ENCODE results near the gene SP2. TPM values are rescaled to one million over a fixed set of nuclear protein-coding genes. Genes with fewer than 3 reads are reported as not detected.

The SP2 gene
- total RNA-seq, 4 donors from 2014 or later: 5.1 to 12.6 (median 8.1) TPM

DNA sequence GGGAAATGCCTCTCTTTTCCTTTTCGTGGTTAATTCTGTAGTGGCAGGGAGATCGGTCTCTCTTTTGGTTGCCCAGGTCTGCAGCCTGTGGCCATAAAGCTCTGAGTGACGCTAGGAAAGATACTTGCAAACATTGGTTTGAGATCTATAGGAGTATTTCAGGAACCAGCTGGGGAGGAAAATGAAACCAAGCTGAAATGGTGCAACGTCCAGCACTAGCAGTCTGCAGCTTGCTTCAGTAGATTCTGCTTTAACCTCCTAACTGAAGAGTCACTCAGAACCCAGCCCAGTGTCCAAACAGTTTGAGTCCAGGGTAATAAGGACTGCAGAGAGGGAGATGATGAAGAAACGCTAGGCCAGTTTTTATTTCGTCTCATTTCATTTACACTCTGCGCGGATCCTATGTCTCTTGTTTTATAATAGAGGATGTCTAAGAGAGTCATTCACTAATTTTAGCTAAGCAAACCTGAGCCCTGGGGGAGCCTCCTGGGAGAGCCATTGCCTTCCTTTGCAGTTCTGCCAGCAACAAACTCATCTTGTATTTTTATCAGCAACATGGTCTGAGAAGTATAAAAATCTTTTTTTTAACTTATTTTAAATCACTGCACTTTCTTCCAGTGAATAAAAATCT, 12.0 kb downstream of the SP2 start:
- WGBS, 2 donors: 71 to 74% methylated on average over 8 of the region's 8 CpGs
- H3K4me3 ChIP-seq (ENCODE audit: low read depth, poor library complexity, severe bottlenecking): no peak overlapping the region
- TF ChIP-seq POLR2A (IDR thresholded peaks at IDR 0.05): no peak
- TF ChIP-seq, protein P1, sequence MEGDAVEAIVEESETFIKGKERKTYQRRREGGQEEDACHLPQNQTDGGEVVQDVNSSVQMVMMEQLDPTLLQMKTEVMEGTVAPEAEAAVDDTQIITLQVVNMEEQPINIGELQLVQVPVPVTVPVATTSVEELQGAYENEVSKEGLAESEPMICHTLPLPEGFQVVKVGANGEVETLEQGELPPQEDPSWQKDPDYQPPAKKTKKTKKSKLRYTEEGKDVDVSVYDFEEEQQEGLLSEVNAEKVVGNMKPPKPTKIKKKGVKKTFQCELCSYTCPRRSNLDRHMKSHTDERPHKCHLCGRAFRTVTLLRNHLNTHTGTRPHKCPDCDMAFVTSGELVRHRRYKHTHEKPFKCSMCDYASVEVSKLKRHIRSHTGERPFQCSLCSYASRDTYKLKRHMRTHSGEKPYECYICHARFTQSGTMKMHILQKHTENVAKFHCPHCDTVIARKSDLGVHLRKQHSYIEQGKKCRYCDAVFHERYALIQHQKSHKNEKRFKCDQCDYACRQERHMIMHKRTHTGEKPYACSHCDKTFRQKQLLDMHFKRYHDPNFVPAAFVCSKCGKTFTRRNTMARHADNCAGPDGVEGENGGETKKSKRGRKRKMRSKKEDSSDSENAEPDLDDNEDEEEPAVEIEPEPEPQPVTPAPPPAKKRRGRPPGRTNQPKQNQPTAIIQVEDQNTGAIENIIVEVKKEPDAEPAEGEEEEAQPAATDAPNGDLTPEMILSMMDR (IDR thresholded peaks at IDR 0.05): no peak
- no peak for DNase-seq (ENCODE audit: low spot score in 2 of 2)
- intact Hi-C loops (cut with DNase I; ENCODE audit: low total_unique reads): no loop called here

DNA sequence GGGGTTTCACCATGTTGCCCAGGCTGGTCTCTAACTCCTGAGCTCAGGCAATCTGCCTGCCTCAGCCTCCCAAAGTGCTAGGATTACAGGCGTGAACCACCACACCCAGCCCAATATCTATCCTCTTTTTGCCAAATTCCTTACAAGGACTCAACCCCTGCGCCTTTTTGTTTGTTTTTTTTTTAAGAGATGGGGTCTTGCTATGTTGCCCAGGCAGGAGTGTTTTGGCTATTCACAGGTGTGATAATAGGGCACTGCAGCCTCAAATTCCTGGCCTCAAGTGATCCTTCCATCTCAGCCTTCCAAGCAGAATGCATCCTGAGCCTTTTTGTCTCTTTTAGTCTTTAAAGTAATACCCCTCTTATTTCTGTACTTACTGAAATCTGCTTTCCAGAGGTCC, 17.0 kb downstream of the SP2 start:
- intact Hi-C loops (cut with DNase I; ENCODE audit: low total_unique reads): no loop called here
- DNase-seq (ENCODE audit: low spot score in 2 of 2): no peak
- 89 to 96% methylated on average over 2 of the region's 2 CpGs for WGBS, 2 donors
- H3K4me3 ChIP-seq (ENCODE audit: low read depth, poor library complexity, severe bottlenecking): no peak overlapping the region
- TF ChIP-seq, protein P1 (IDR thresholded peaks at IDR 0.05): no peak
- no peak for TF ChIP-seq POLR2A (IDR thresholded peaks at IDR 0.05)

DNA sequence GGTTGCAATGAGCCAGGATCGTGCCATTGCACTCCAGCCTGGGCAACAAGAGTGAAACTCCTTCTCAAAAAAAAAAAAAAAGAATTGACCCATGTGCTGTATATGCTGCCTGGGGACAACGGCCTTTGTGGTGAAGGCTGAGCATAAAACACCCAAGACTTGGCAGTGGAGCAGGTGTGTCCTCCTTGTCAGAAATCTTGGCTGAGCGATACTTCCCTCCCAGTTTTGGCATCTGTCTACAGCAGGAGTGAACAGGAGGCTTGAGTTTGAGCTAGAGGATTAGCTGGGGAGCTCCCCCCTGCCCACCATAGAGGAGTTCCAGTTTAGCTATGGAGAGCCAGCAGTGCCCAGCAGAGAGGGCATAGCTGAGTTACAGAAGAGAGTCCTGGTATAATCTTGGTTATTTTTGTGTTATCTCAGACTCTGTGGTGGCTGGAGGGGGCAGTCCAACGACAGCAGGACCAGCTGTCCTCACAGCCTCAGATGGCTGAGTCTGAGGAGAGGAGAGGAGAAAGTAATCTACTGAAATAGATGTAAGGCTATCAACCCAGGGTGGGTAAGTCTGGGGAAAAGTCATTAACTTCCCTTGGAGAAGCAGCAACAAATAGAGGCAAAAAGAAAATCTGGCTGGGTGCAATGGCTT, 18.4 kb downstream of the SP2 start:
- TF ChIP-seq, protein P1 (IDR thresholded peaks at IDR 0.05): no peak
- intact Hi-C loops (cut with DNase I; ENCODE audit: low total_unique reads): no loop called here
- no peak overlapping the region for H3K4me3 ChIP-seq (ENCODE audit: low read depth, poor library complexity, severe bottlenecking)
- no peak for DNase-seq (ENCODE audit: low spot score in 2 of 2)
- WGBS, 2 donors: 56% methylated on average over 4 of the region's 4 CpGs

DNA sequence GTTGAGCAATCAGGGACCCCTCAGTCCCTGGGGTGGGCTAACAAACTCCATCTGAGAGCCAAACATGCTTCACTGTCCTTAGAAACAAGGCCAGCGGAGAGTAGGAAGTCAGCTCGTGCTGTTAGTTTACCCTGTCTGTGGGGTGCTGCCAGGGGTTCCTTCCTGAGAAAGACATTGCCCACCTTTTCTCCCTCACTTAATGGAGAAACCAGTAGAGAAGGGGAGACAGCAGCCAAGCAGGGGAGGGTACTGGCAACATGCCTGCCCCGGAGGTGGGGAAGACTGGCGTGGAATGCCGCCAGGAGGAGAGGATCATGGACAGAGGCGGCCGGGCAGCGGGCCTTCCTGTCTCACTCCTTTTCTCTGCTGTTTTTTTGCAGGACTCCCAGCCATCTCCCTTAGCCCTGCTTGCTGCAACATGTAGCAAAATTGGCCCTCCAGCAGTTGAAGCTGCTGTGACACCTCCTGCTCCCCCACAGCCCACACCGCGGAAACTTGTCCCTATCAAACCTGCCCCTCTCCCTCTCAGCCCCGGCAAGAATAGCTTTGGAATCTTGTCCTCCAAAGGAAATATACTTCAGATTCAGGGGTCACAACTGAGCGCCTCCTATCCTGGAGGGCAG, 19.9 kb downstream of the SP2 start:
- no peak for DNase-seq (ENCODE audit: low spot score in 2 of 2)
- H3K4me3 ChIP-seq (ENCODE audit: low read depth, poor library complexity, severe bottlenecking): no peak overlapping the region
- WGBS, 2 donors: 66% methylated on average over 12 of the region's 12 CpGs

DNA sequence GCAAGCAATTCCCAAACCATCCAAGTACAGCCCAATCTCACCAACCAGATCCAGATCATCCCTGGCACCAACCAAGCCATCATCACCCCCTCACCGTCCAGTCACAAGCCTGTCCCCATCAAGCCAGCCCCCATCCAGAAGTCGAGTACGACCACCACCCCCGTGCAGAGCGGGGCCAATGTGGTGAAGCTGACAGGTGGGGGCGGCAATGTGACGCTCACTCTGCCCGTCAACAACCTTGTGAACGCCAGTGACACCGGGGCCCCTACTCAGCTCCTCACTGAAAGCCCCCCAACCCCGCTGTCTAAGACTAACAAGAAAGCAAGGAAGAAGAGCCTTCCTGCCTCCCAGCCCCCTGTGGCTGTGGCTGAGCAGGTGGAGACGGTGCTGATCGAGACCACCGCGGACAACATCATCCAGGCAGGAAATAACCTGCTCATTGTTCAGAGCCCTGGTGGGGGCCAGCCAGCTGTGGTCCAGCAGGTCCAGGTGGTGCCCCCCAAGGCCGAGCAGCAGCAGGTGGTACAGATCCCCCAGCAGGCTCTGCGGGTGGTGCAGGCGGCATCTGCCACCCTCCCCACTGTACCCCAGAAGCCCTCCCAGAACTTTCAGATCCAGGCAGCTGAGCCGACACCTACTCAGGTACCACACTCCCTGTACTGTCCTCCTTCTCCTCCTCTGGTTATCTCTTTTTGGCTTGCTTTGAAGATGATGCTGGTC, 20.6 kb downstream of the SP2 start:
- TF ChIP-seq POLR2A (IDR thresholded peaks at IDR 0.05): no peak
- TF ChIP-seq, protein P1 (IDR thresholded peaks at IDR 0.05): no peak
- intact Hi-C loops (cut with DNase I; ENCODE audit: low total_unique reads): no loop called here
- no peak for DNase-seq (ENCODE audit: low spot score in 2 of 2)
- H3K4me3 ChIP-seq (ENCODE audit: low read depth, poor library complexity, severe bottlenecking): no peak overlapping the region
- 84 to 85% methylated on average over 19 of the region's 19 CpGs for WGBS, 2 donors

More for the DNA sequence above, 19.9 kb downstream of the SP2 start:
- intact Hi-C loops (cut with DNase I; ENCODE audit: low total_unique reads): no loop called here
- TF ChIP-seq POLR2A (IDR thresholded peaks at IDR 0.05): no peak
- TF ChIP-seq, protein P1 (IDR thresholded peaks at IDR 0.05): no peak
